ENCODE results near the gene CFAP74. TPM values are rescaled to one million over a fixed set of nuclear protein-coding genes. Genes with fewer than 3 reads are reported as not detected.

CFAP74 gene, protein sequence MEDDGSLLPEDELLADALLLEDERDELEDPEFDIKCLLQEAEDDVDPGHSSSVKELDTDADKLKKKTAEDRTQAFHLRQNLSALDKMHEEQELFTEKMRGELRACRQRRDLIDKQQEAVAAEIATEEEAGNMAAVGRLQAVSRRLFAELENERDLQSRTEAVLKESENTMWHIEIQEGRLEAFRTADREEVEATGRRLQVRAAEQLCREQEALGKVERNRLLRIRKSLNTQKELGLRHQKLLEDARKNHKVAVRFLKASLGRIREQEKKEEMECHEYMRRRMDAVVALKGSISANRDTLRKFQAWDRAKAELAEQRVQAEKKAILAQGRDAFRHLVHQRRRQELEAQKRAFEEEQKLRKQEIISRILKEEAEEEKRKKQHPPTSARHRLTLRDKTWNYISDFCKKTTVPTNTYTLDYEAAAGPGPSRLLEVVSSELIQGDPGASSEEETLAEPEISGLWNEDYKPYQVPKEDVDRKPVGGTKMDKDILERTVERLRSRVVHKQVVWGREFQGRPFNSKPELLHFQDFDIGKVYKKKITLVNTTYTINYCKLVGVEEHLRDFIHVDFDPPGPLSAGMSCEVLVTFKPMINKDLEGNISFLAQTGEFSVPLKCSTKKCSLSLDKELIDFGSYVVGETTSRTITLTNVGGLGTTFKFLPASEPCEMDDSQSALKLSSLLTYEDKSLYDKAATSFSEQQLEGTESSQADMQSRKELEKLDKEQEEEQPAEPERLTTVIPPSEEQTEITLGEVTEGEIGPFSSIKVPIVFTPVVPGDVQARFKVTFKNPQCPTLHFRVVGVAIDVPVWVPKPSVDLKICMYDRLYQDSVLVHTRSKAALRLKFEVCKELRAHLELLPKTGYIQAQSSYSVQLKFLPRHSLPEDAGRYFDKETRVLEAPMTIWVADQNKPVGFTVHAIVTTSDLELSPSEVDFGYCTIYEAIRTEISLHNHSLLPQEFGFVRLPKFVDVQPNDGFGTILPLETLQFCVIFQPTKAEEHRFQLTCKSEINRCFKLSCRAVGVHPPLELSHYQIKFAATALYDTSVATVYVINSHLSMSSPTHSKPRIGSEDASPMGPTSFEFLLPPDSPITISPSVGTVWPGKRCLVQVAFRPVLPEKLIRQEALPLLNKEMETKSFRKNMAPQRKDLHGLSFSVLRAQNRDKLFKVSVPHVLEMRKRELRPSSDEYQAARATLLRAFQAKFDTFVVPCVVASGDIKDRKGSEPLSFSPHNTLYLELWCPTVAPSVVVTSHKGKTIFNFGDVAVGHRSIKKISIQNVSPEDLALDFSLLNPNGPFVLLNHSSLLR (N-terminal part only)
- not detected in 2 replicates for total RNA-seq
- long read RNA-seq, result 0 reads

DNA sequence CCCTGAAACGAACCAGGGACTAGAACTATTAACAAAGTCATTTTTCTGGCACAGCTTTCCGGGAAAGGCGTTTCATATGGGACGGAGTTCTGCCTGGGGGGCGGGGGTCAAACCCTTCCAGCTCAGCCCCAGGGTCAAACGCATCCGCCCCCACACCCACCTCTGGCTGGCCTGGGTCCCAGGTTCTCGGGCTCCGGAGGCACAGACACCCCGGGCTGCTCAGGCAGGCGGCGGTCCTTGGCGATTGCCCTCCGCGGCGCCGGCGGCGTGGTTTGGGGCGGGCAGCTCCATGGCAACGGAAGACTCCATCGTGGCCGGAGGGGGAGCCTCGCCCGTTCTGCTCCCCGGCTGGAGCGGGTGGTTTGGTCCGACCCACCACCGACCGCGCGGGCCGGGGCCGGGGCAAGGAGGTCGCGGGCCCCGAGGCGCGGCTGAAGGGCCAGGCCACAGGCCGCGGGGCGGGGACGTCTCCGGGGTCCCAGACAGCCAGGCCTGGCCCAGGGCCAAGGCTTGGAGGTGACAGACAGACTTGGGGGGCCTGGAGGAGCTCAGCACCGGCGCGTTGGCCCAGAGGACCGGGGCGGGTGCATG is at the start of gene CFAP74:
TSS of gene CFAP74 (minus strand) at position 246 of the 591 bp plus-strand sequence. CDS start 12,830 bp downstream, outside the sequence.
- DNase-seq (ENCODE audit: extremely low spot score, unreplicated experiment), result no peak
- Mint-ChIP-seq H3K4me1 (ENCODE audit: unreplicated experiment) (no peaks in the 10 kb centered on the region), H3K36me3 (ENCODE audit: unreplicated experiment) (no peaks in the 10 kb centered on the region), H3K27me3 (ENCODE audit: unreplicated experiment) (peaks cover 54% of the 10 kb centered on the region), H3K9me3 (ENCODE audit: unreplicated experiment) (no peaks in the 10 kb centered on the region), H3K27ac (ENCODE audit: unreplicated experiment) (no peak within 1 kb of the TSS), H3K4me3 (ENCODE audit: unreplicated experiment) (no peak within 1 kb of the TSS)
- TF ChIP-seq, protein P1, sequence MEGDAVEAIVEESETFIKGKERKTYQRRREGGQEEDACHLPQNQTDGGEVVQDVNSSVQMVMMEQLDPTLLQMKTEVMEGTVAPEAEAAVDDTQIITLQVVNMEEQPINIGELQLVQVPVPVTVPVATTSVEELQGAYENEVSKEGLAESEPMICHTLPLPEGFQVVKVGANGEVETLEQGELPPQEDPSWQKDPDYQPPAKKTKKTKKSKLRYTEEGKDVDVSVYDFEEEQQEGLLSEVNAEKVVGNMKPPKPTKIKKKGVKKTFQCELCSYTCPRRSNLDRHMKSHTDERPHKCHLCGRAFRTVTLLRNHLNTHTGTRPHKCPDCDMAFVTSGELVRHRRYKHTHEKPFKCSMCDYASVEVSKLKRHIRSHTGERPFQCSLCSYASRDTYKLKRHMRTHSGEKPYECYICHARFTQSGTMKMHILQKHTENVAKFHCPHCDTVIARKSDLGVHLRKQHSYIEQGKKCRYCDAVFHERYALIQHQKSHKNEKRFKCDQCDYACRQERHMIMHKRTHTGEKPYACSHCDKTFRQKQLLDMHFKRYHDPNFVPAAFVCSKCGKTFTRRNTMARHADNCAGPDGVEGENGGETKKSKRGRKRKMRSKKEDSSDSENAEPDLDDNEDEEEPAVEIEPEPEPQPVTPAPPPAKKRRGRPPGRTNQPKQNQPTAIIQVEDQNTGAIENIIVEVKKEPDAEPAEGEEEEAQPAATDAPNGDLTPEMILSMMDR (IDR thresholded peaks at IDR 0.05), result no peak

DNA sequence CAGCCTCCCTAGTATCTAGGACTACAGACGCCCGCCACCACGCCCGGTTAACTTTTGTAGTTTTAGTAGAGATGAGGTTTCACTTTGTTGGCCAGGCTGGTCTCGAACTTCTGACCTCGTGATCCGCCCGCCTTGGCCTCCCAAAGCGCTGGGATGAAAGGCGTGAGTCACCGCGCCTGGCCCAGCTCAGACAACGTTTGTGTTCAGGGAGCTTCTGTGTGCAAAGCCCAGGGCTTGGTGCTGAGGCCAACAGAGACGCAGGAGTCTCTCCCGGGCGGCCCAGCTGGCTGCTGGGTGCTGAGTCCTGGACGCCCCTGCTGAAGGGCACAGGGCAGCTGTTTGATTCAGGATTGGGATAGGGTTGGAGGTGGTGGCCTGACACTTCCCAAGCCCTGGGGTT is 49.6 kb upstream of the CFAP74 start:
- DNase-seq (ENCODE audit: extremely low spot score, unreplicated experiment), result no peak
- no peak overlapping the region for H3K27ac Mint-ChIP-seq (ENCODE audit: unreplicated experiment)
- peaks cover 28% of the 10 kb centered on the region for H3K27me3 Mint-ChIP-seq (ENCODE audit: unreplicated experiment)
- H3K4me1 Mint-ChIP-seq (ENCODE audit: unreplicated experiment), result peaks cover 7% of the 10 kb centered on the region
- no peak overlapping the region for H3K4me3 Mint-ChIP-seq (ENCODE audit: unreplicated experiment)
- H3K9me3 Mint-ChIP-seq (ENCODE audit: unreplicated experiment), result no peaks in the 10 kb centered on the region
- H3K36me3 Mint-ChIP-seq (ENCODE audit: unreplicated experiment), result no peaks in the 10 kb centered on the region
- TF ChIP-seq, protein P1 (IDR thresholded peaks at IDR 0.05), result no peak

DNA sequence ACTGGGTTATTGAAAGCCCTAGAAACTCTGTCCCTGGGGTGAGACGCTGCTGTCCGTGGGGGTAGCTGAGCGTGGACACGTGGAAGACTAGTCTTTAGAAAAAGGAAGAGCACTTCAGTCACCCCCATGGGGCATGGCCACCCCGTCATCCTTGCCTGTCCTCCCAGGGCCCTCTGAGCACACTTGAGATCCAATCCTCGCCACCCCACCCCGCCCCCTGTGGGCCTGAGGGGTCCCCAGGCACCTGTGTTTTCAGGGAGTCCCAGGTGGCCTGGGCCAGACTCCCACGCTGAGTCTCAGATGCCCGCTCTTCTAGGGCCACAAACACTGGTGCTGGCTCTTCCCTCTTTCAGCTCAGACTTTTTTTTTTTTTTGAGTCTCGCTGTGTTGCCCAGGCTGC is 49.2 kb upstream of the CFAP74 start:
- no peak for DNase-seq (ENCODE audit: extremely low spot score, unreplicated experiment)
- peaks cover 7% of the 10 kb centered on the region for H3K4me1 Mint-ChIP-seq (ENCODE audit: unreplicated experiment)
- H3K9me3 Mint-ChIP-seq (ENCODE audit: unreplicated experiment), result no peaks in the 10 kb centered on the region
- no peaks in the 10 kb centered on the region for H3K36me3 Mint-ChIP-seq (ENCODE audit: unreplicated experiment)
- TF ChIP-seq, protein P1 (IDR thresholded peaks at IDR 0.05), result no peak
- no peak overlapping the region for H3K4me3 Mint-ChIP-seq (ENCODE audit: unreplicated experiment)
- peaks cover 30% of the 10 kb centered on the region for H3K27me3 Mint-ChIP-seq (ENCODE audit: unreplicated experiment)
- no peak overlapping the region for H3K27ac Mint-ChIP-seq (ENCODE audit: unreplicated experiment)

DNA sequence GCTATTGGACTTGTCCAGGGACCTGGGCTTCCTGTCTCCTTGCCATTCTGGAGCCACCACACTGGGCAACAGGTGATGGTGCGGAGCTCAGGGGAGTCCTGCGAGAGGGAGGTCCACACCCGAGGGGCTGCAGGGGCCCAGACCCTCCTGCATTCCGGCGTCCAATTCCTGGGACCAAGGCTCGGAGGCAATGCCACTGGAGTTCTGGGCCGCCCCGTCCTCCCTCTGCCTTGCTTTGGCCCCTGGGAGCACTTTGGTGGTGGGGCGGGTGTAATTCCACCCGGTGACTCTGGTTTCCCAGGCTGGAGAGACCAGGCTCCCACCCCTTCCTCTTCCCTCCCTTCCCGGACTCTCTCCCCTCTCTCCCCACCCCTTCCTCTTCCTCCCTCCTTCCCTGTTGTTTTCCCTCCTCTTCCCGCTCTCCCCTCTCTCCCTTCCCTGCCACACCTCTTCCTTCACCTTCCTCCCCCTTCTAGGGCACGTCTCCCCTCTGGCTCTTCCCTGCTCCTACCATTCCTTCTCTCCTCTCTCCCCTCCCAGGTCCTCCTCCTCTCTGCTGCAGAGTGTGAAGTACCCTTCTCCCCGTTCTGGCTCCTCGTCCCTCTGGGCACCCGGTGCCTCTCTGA is 48.6 kb upstream of the CFAP74 start:
- Mint-ChIP-seq H3K4me3 (ENCODE audit: unreplicated experiment) (no peak overlapping the region), H3K9me3 (ENCODE audit: unreplicated experiment) (no peaks in the 10 kb centered on the region), H3K27me3 (ENCODE audit: unreplicated experiment) (peaks cover 30% of the 10 kb centered on the region), H3K4me1 (ENCODE audit: unreplicated experiment) (peaks cover 7% of the 10 kb centered on the region), H3K36me3 (ENCODE audit: unreplicated experiment) (no peaks in the 10 kb centered on the region), H3K27ac (ENCODE audit: unreplicated experiment) (no peak overlapping the region)
- TF ChIP-seq, protein P1 (IDR thresholded peaks at IDR 0.05), result no peak
- DNase-seq (ENCODE audit: extremely low spot score, unreplicated experiment), result no peak
